Measurements from ENCODE around the gene TSBP1. TPM values are rescaled to one million over a fixed set of nuclear protein-coding genes. Genes with fewer than 3 reads are reported as not detected.

TSBP1 gene
- total RNA-seq, 1 experiment from 2014 or later: not detected

GRCh38 chr6:32355018-32355417, 16.7 kb downstream of the TSBP1 start:
- ChIA-PET CTCF (no interaction called here), POLR2A (ENCODE audit: low non-redundant PET) (no interaction called here)
- intact Hi-C loops (cut with micrococcal nuclease; ENCODE audit: unreplicated experiment): no loop called here
- H3K9me3 ChIP-seq (ENCODE audit: low read depth, low read length, poor library complexity, severe bottlenecking): no peaks in the 10 kb centered on the region
- no TSS peak for BruUV-seq (replicated peaks)
- peaks cover 3% of the 10 kb centered on the region for H3K27me3 ChIP-seq (replicated peaks; ENCODE audit: insufficient read depth, low read depth, low read length, poor library complexity)
- no peak for TF ChIP-seq CTCF (conservative IDR thresholded peaks at IDR 0.05; ENCODE audit: low read depth, low read length)
- TF ChIP-seq EZH2 (IDR thresholded peaks at IDR 0.05; ENCODE audit: borderline replicate concordance, low read depth, low read length, poor library complexity, severe bottlenecking): no peak
- no peak overlapping the region for H3K4me3 ChIP-seq (ENCODE audit: low read depth, low read length, poor library complexity, severe bottlenecking)
- H3K27ac ChIP-seq (ENCODE audit: low read depth, low read length, poor library complexity, severe bottlenecking): no peak overlapping the region
- H3K36me3 ChIP-seq (ENCODE audit: insufficient read depth, low read length, poor library complexity, severe bottlenecking): no peaks in the 10 kb centered on the region
- no peak for DNase-seq (ENCODE audit: low spot score)
- H3K4me1 ChIP-seq (ENCODE audit: insufficient read depth, low read length, poor library complexity, severe bottlenecking): no peaks in the 10 kb centered on the region

GRCh38 chr6:32353348-32353747, 18.4 kb downstream of the TSBP1 start:
- CTCF ChIA-PET: no interaction called here
- intact Hi-C loops (cut with micrococcal nuclease; ENCODE audit: unreplicated experiment): no loop called here
- H3K27me3 ChIP-seq (replicated peaks; ENCODE audit: insufficient read depth, low read depth, low read length, poor library complexity): peaks cover 8% of the 10 kb centered on the region

GRCh38 chr6:32340242-32340641, 31.5 kb downstream of the TSBP1 start:
- H3K4me3 ChIP-seq (ENCODE audit: low read depth, low read length, poor library complexity, severe bottlenecking): no peak overlapping the region
- no peaks in the 10 kb centered on the region for H3K4me1 ChIP-seq (ENCODE audit: insufficient read depth, low read length, poor library complexity, severe bottlenecking)
- no peak overlapping the region for H3K27ac ChIP-seq (ENCODE audit: low read depth, low read length, poor library complexity, severe bottlenecking)
- no peaks in the 10 kb centered on the region for H3K9me3 ChIP-seq (ENCODE audit: low read depth, low read length, poor library complexity, severe bottlenecking)
- no peaks in the 10 kb centered on the region for H3K27me3 ChIP-seq (replicated peaks; ENCODE audit: insufficient read depth, low read depth, low read length, poor library complexity)
- CTCF ChIA-PET: no interaction called here
- no peak for DNase-seq (ENCODE audit: low spot score)
- TF ChIP-seq CTCF (conservative IDR thresholded peaks at IDR 0.05; ENCODE audit: low read depth, low read length) (no peak), EZH2 (IDR thresholded peaks at IDR 0.05; ENCODE audit: borderline replicate concordance, low read depth, low read length, poor library complexity, severe bottlenecking) (no peak)
- POLR2A ChIA-PET (ENCODE audit: low non-redundant PET): no interaction called here
- no peaks in the 10 kb centered on the region for H3K36me3 ChIP-seq (ENCODE audit: insufficient read depth, low read length, poor library complexity, severe bottlenecking)
- no TSS peak for BruUV-seq (replicated peaks)
- intact Hi-C loops (cut with micrococcal nuclease; ENCODE audit: unreplicated experiment): no loop called here

More at GRCh38 chr6:32353348-32353747, 18.4 kb downstream of the TSBP1 start:
- Histone ChIP-seq H3K36me3 (ENCODE audit: insufficient read depth, low read length, poor library complexity, severe bottlenecking) (no peaks in the 10 kb centered on the region), H3K4me1 (ENCODE audit: insufficient read depth, low read length, poor library complexity, severe bottlenecking) (no peaks in the 10 kb centered on the region), H3K9me3 (ENCODE audit: low read depth, low read length, poor library complexity, severe bottlenecking) (no peaks in the 10 kb centered on the region), H3K4me3 (ENCODE audit: low read depth, low read length, poor library complexity, severe bottlenecking) (no peak overlapping the region), H3K27ac (ENCODE audit: low read depth, low read length, poor library complexity, severe bottlenecking) (no peak overlapping the region)
- no peak for DNase-seq (ENCODE audit: low spot score)
- POLR2A ChIA-PET (ENCODE audit: low non-redundant PET): no interaction called here
- no TSS peak for BruUV-seq (replicated peaks)
- TF ChIP-seq EZH2 (IDR thresholded peaks at IDR 0.05; ENCODE audit: borderline replicate concordance, low read depth, low read length, poor library complexity, severe bottlenecking): no peak
- no peak for TF ChIP-seq CTCF (conservative IDR thresholded peaks at IDR 0.05; ENCODE audit: low read depth, low read length)

Data from A673 (cell line).